Measurements from ENCODE around the gene NANOS3. TPM values are rescaled to one million over a fixed set of nuclear protein-coding genes. Genes with fewer than 3 reads are reported as not detected.

The NANOS3 gene
- total RNA-seq (1 to 10 TPM in 1 of 2 donors, not detected in 1; 1.5 TPM), polyA plus RNA-seq (under 1 TPM; 0.81 to 0.82 TPM)
- long read RNA-seq, donor 1: 0 reads
- long read RNA-seq, donor 2: 0 reads
- long read RNA-seq, donor 3: 0 reads
- long read RNA-seq, donor 4: 0 reads
- long read RNA-seq, donor 5, partial matches to known transcripts: 0 of 5 reads
- long read RNA-seq, donor 5, other reads (novel, unspliced or antisense): 5 of 5 reads

- no peak for ATAC-seq (ENCODE audit: insufficient read depth, low FRiP score)
- H3K9ac ChIP-seq (ENCODE audit: insufficient read depth in 1 of 2, low read length in 2 of 2): no peak within 1 kb of the TSS
- H3K27ac ChIP-seq (ENCODE audit: low read depth in 1 of 2, low read length in 1 of 2): no peak within 1 kb of the TSS
- no peak within 1 kb of the TSS for H3K4me3 ChIP-seq
- H3K36me3 ChIP-seq (ENCODE audit: control insufficient read depth in 4 of 4, insufficient read depth in 4 of 4, low read length in 4 of 4): no peaks in the 10 kb centered on the region
- no peak for TF ChIP-seq CTCF (IDR thresholded peaks at IDR 0.05; ENCODE audit: control extremely low read depth, extremely low read depth)
- H3K4me1 ChIP-seq (ENCODE audit: control insufficient read depth in 5 of 5, insufficient read depth in 5 of 5, low read length in 5 of 5): peaks cover 0 to 21% (median 9%) of the 10 kb centered on the region in 5 donors
- 64 to 75% methylated on average over 5 of the region's 5 CpGs for WGBS, 2 donors
- no peak for DNase-seq
- H3K27me3 ChIP-seq (ENCODE audit: control insufficient read depth in 3 of 3, insufficient read depth in 3 of 3, low read length in 2 of 3): no peaks in the 10 kb centered on the region
- no peaks in the 10 kb centered on the region for H3K9me3 ChIP-seq (ENCODE audit: control insufficient read depth in 4 of 4, insufficient read depth in 3 of 4, low read length in 3 of 4)
Observed at GRCh38 chr19:13876834-13877233, at the start of gene NANOS3. Gene NANOS3 (plus strand): TSS chr19:13877134. CDS start chr19:13877249, 115 bp downstream.

- ATAC-seq (ENCODE audit: insufficient read depth, low FRiP score): no peak
- Histone ChIP-seq H3K27ac (ENCODE audit: low read depth in 1 of 2, low read length in 1 of 2) (no peak overlapping the region), H3K9me3 (ENCODE audit: control insufficient read depth in 4 of 4, insufficient read depth in 3 of 4, low read length in 3 of 4) (peaks cover 0 to 3% (median 0%) of the 10 kb centered on the region in 4 donors), H3K27me3 (ENCODE audit: control insufficient read depth in 3 of 3, insufficient read depth in 3 of 3, low read length in 2 of 3) (no peaks in the 10 kb centered on the region), H3K4me3 (no peak overlapping the region), H3K4me1 (ENCODE audit: control insufficient read depth in 5 of 5, insufficient read depth in 5 of 5, low read length in 5 of 5) (peaks cover 0 to 4% (median 0%) of the 10 kb centered on the region in 5 donors), H3K36me3 (ENCODE audit: control insufficient read depth in 4 of 4, insufficient read depth in 4 of 4, low read length in 4 of 4) (peaks cover 0 to 32% (median 14%) of the 10 kb centered on the region in 4 donors), H3K9ac (ENCODE audit: insufficient read depth in 1 of 2, low read length in 2 of 2) (no peak overlapping the region)
- no peak for DNase-seq
- 78 to 82% methylated on average over 4 of the region's 4 CpGs for WGBS, 2 donors
- TF ChIP-seq CTCF (IDR thresholded peaks at IDR 0.05; ENCODE audit: control extremely low read depth, extremely low read depth): no peak
Observed at GRCh38 chr19:13827656-13828055, 49.3 kb upstream of the NANOS3 start.

GRCh38 chr19:13830114-13830740 lies 46.7 kb upstream of the NANOS3 start:
- H3K27me3 ChIP-seq (ENCODE audit: control insufficient read depth in 3 of 3, insufficient read depth in 3 of 3, low read length in 2 of 3): no peaks in the 10 kb centered on the region
- peaks cover 0 to 35% (median 16%) of the 10 kb centered on the region in 4 donors for H3K36me3 ChIP-seq (ENCODE audit: control insufficient read depth in 4 of 4, insufficient read depth in 4 of 4, low read length in 4 of 4)
- DNase-seq (no peak), ATAC-seq (ENCODE audit: insufficient read depth, low FRiP score) (no peak)
- no peak for TF ChIP-seq CTCF (IDR thresholded peaks at IDR 0.05; ENCODE audit: control extremely low read depth, extremely low read depth)
- no peak overlapping the region for H3K27ac ChIP-seq (ENCODE audit: low read depth in 1 of 2, low read length in 1 of 2)
- WGBS, 2 donors: 96% methylated on average over 47 of the region's 47 CpGs
- H3K9ac ChIP-seq (ENCODE audit: insufficient read depth in 1 of 2, low read length in 2 of 2): no peak overlapping the region
- peaks cover 0 to 3% (median 0%) of the 10 kb centered on the region in 4 donors for H3K9me3 ChIP-seq (ENCODE audit: control insufficient read depth in 4 of 4, insufficient read depth in 3 of 4, low read length in 3 of 4)
- peaks cover 0 to 14% (median 5%) of the 10 kb centered on the region in 5 donors for H3K4me1 ChIP-seq (ENCODE audit: control insufficient read depth in 5 of 5, insufficient read depth in 5 of 5, low read length in 5 of 5)
- H3K4me3 ChIP-seq: no peak overlapping the region
